ENCODE data around the gene FBL. TPM values are rescaled to one million over a fixed set of nuclear protein-coding genes. Genes with fewer than 3 reads are reported as not detected.

The FBL gene
- total RNA-seq, 1 experiment from 2014 or later = 4,927 TPM

DNA sequence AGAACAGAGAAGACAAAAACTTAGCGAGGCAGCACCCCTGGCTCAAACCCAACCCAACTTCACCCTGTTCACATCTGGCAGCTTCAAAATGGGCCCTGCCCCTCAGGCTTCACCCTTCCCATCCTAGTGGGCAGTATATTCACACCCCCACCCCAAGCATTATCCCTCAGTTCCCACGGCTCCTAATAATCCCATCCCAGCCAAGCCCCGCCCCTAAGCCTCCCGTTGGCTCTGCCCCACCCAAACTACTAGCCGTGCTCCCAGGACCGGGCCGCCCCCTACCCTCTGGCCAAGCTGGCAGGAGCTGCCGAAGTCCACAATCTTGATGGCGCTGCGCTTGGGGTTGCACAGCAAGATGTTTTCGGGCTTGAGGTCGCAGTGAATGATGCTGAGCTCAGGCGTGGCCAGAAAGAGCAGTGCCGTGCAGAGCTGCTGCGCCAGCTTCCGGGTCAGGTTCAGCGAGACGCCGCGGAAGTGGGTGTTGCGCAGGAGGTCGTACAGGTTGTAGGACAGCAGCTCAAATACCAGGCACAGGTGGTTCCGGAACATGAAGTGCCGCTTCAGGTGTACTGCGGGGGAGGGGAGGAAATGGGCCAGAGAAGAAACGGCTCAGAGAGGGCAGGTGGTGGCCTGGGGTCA is 18.0 kb downstream of the FBL start:
- CTCF ChIA-PET = interaction anchor here (0.6 to 6.6 kb wide), 7 partner anchors 13 to 337 kb away, joined by 3 to 72 read pairs (median 6); partner anchors contain the start of gene FBL
- ATAC-seq = no peak
- TF ChIP-seq SIN3A (IDR thresholded peaks at IDR 0.05; ENCODE audit: borderline replicate concordance, insufficient read depth, low read depth, low read length) (no peak), TCF7L2 (IDR thresholded peaks at IDR 0.05; ENCODE audit: low read depth, low read length) (no peak)
- TF ChIP-seq, protein P1, sequence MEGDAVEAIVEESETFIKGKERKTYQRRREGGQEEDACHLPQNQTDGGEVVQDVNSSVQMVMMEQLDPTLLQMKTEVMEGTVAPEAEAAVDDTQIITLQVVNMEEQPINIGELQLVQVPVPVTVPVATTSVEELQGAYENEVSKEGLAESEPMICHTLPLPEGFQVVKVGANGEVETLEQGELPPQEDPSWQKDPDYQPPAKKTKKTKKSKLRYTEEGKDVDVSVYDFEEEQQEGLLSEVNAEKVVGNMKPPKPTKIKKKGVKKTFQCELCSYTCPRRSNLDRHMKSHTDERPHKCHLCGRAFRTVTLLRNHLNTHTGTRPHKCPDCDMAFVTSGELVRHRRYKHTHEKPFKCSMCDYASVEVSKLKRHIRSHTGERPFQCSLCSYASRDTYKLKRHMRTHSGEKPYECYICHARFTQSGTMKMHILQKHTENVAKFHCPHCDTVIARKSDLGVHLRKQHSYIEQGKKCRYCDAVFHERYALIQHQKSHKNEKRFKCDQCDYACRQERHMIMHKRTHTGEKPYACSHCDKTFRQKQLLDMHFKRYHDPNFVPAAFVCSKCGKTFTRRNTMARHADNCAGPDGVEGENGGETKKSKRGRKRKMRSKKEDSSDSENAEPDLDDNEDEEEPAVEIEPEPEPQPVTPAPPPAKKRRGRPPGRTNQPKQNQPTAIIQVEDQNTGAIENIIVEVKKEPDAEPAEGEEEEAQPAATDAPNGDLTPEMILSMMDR (IDR thresholded peaks at IDR 0.05) = no peak
- no peak overlapping the region for H3K27ac ChIP-seq (ENCODE audit: low read length)
- no peaks in the 10 kb centered on the region for H3K27me3 ChIP-seq (ENCODE audit: control insufficient read depth, insufficient read depth, low read length)
- in situ Hi-C loops (cut with HindIII; ENCODE audit: low pct_unique_long_range_greater_than_20kb, low sequenced_read_pairs) = no loop called here
- POLR2A ChIA-PET = interaction anchor here (0.5 to 2.1 kb wide), 14 partner anchors 16 to 486 kb away, joined by 3 to 14 read pairs (median 7); partner anchors contain the start of genes PSMC4, RPS16 and SAMD4B
- intact Hi-C loops (cut with micrococcal nuclease; ENCODE audit: unreplicated experiment) = no loop called here
- no peak overlapping the region for H3K4me3 ChIP-seq (ENCODE audit: low read depth in 2 of 2, low read length in 2 of 2)
- H3K36me3 ChIP-seq (ENCODE audit: control insufficient read depth, insufficient read depth, low read length) = peaks cover 51% of the 10 kb centered on the region
- H3K9me3 ChIP-seq (ENCODE audit: control insufficient read depth, insufficient read depth, low read depth, low read length) = no peaks in the 10 kb centered on the region
- H3K4me1 ChIP-seq (ENCODE audit: control insufficient read depth, insufficient read depth, low read length) = peaks cover 37% of the 10 kb centered on the region
- DNase-seq (ENCODE audit: low read depth, low spot score) = no peak
- BruUV-seq (replicated peaks) = no TSS peak

DNA sequence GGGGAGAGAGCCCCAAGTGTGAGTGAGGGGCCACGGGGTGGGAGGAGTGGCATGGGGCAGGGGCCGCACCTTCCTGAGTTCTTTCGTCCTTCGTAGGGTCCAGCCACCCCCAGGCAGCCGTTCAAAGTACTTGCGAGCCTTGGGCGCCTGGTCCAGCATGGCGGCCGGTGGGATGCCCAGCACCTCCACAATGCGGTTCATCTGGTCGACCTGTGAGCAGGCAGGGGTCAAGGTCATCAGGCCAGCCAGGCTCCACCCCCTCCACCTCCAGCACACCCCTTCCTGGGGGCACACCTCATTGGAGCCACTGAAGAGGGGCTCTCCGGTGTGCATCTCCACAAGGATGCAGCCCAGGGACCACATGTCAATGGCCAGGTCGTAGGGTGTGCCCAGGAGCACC is 19.0 kb downstream of the FBL start:
- H3K4me1 ChIP-seq (ENCODE audit: control insufficient read depth, insufficient read depth, low read length) = peaks cover 29% of the 10 kb centered on the region
- H3K4me3 ChIP-seq (ENCODE audit: low read depth in 2 of 2, low read length in 2 of 2) = no peak overlapping the region
- no peak for TF ChIP-seq POLR2AphosphoS5 (IDR thresholded peaks at IDR 0.05; ENCODE audit: low read depth, low read length)
- TF ChIP-seq TCF7L2 (IDR thresholded peaks at IDR 0.05; ENCODE audit: low read depth, low read length) = no peak
- TF ChIP-seq, protein P2, sequence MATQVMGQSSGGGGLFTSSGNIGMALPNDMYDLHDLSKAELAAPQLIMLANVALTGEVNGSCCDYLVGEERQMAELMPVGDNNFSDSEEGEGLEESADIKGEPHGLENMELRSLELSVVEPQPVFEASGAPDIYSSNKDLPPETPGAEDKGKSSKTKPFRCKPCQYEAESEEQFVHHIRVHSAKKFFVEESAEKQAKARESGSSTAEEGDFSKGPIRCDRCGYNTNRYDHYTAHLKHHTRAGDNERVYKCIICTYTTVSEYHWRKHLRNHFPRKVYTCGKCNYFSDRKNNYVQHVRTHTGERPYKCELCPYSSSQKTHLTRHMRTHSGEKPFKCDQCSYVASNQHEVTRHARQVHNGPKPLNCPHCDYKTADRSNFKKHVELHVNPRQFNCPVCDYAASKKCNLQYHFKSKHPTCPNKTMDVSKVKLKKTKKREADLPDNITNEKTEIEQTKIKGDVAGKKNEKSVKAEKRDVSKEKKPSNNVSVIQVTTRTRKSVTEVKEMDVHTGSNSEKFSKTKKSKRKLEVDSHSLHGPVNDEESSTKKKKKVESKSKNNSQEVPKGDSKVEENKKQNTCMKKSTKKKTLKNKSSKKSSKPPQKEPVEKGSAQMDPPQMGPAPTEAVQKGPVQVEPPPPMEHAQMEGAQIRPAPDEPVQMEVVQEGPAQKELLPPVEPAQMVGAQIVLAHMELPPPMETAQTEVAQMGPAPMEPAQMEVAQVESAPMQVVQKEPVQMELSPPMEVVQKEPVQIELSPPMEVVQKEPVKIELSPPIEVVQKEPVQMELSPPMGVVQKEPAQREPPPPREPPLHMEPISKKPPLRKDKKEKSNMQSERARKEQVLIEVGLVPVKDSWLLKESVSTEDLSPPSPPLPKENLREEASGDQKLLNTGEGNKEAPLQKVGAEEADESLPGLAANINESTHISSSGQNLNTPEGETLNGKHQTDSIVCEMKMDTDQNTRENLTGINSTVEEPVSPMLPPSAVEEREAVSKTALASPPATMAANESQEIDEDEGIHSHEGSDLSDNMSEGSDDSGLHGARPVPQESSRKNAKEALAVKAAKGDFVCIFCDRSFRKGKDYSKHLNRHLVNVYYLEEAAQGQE (IDR thresholded peaks at IDR 0.05; ENCODE audit: insufficient read depth in 1 of 2, low read depth in 2 of 2, low read length in 1 of 2) = no peak
- TF ChIP-seq, protein P1 (IDR thresholded peaks at IDR 0.05) = no peak
- TF ChIP-seq SIN3A (IDR thresholded peaks at IDR 0.05; ENCODE audit: borderline replicate concordance, insufficient read depth, low read depth, low read length) = no peak
- H3K27me3 ChIP-seq (ENCODE audit: control insufficient read depth, insufficient read depth, low read length) = no peaks in the 10 kb centered on the region
- no peaks in the 10 kb centered on the region for H3K9me3 ChIP-seq (ENCODE audit: control insufficient read depth, insufficient read depth, low read depth, low read length)
- DNase-seq (ENCODE audit: low read depth, low spot score) (no peak), ATAC-seq (no peak)
- ChIA-PET CTCF (interaction anchor here (0.6 to 6.6 kb wide), 3 partner anchors 17 to 353 kb away, joined by 3 to 72 read pairs (median 25); partner anchors contain the start of gene FBL), POLR2A (interaction anchor here (0.5 to 1.0 kb wide), 3 partner anchors 97 to 395 kb away, joined by 3 to 14 read pairs (median 6); partner anchors contain the start of gene PSMC4)
- intact Hi-C loops (cut with micrococcal nuclease; ENCODE audit: unreplicated experiment) (no loop called here), in situ Hi-C loops (cut with HindIII; ENCODE audit: low pct_unique_long_range_greater_than_20kb, low sequenced_read_pairs) (no loop called here)
- no TSS peak for BruUV-seq (replicated peaks)
- H3K36me3 ChIP-seq (ENCODE audit: control insufficient read depth, insufficient read depth, low read length) = peaks cover 51% of the 10 kb centered on the region
- H3K27ac ChIP-seq (ENCODE audit: low read length) = no peak overlapping the region

Measured in Panc1 (cell line).